GM19452 (cell line): Measurements from ENCODE around the gene LRRTM4.
"Not testable (repeated sequence)": the region's sequence is repeated elsewhere in the genome, so short reads cannot be mapped to it uniquely, and the experiment has no call there.

ENCODE experiments used
- ATAC-seq: cut with Tn5 transposase; IDR thresholded peaks from one replicate; pipeline ENCODE4 v1.9.1; 2021; ENCODE audit not compliant: unreplicated experiment

Gene LRRTM4

DNA sequence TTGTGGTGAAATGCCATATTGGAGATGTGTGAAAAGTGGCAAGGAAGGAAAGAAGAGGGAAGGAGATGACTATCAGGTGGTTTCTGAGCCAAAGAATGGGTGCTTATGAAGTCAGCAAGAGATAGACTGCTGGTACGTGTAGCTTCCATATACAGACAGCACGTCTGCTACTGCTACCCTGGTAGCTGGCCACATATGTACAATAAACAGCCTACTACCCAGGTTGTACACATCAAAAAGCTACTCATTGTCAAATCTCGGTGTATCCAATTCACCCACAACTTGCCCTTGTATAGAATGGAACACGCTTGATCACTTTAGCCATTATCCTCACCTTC is 761.8 kb downstream of the LRRTM4 start:
- no peak for ATAC-seq

DNA sequence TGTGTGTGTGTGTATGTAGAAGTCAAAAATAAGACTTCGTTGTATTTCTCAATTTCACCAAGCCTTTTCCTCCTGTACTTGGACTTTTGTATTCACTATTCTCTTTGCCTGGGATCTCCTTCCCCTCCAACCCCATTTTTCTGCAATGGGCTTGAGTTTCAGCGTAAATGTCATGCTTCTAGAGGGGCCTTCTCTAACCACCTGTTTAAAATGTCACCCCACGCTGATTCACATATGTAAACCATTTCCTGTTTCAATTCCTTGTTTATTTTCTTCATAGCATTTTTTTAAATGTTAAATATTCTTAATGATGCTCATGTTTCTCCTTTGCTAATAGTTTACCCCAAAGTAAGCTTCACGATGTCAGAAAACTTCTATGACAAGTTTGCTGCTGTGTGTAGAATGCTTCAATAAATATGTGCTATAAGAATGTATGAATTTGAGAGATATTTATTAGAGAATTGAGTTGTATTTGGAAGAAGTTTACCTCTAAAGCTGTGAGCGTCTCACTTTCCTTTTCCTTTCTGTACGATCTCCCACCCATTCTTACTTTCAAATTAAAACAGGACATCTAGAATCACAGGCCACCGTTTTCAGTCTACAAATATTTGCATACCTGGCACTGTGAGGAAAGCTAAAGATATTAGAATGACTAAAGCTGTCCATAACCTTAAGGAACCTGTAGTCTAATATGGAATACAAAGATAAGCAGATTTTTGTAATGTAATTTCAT is 762.4 kb downstream of the LRRTM4 start:
- no peak for ATAC-seq

- no peak for ATAC-seq
These were observed 769.7 kb downstream of the LRRTM4 start for GRCh38 chr2:76752506-76752905.

GRCh38 chr2:76749858-76750257 is 772.3 kb downstream of the LRRTM4 start:
- no peak for ATAC-seq

GRCh38 chr2:76748581-76749296 is 773.4 kb downstream of the LRRTM4 start:
- ATAC-seq: no peak

DNA sequence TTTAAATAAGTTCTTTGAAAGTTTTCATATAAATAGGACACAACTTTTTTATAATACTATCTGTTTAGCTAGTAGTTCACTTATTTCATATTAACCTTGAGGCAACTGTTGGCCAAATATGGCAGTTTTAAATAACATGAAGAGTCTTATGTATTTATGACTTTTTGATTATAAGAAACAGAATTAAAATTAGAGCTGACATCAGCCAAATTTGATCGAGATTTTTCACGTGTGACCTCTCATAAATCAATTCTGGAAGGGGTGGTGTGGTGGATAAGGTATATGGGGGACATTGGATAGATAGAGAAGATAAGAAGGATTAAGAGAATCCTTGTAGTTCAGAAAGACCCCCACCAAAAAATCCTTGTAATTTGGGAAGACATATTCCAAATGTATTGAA is 776.6 kb downstream of the LRRTM4 start:
- ATAC-seq: no peak

DNA sequence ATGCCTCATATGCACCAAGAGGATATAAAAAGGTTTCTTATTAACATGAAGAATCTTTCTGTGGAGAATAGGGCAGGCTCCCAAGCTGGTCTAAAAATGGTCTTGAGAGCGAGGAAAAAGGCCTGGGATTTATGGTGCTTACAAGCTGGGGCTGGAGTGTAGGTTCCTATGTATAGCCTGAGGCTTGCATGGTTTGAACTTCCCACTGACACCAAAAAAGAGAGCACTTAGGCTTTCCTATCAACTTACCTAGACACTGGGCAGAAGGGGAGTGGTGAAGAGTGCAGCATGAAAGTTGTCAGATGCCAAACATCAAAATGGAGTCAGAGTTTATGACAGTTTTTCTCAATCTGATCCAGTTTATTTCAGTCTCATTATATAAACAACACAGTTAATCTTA is 784.6 kb downstream of the LRRTM4 start:
- ATAC-seq: no peak

- ATAC-seq: no peak
These were observed 788.4 kb downstream of the LRRTM4 start for GRCh38 chr2:76733736-76734135.

GRCh38 chr2:76731157-76731556 is 791.0 kb downstream of the LRRTM4 start:
- no peak for ATAC-seq

- ATAC-seq: no peak
These were observed 792.2 kb downstream of the LRRTM4 start for GRCh38 chr2:76730021-76730420.

DNA sequence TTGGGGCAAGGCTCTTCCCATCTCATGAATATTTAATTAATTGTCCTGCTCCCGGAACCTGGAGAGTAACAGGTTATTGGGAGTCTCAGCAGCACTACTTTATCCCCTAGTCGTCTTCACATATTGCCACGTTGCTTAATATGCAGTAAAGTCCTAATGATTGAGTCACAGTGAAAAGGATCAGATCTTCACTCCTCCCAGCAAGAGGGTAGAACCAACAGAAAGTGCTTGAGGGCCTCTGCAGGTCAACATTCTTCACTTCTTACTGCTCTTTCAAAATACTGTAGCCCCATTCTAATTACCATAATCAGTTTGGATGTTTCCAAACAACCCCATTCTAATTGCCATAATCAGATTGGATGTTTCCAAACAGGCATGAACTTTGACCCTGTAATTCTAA is 801.0 kb downstream of the LRRTM4 start:
- no peak for ATAC-seq

DNA sequence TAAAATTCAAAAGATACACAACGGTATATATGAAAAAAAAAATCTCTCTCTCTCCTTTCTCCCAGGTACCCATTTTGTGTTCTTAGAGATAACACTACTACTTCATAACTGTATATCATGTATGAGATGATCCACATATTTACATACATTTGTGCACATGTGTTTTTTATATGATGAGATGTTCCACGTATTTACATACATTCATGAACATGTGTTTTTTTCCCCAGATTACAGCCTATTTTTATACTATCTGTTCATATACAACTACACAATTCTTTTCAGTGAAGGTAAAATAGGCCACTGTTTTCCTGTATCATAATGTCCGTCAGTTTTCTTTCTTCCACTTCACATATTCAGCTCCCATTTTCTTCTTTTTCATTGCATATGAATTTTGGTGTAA is 808.9 kb downstream of the LRRTM4 start:
- no peak for ATAC-seq

- ATAC-seq: no peak
These were observed 810.7 kb downstream of the LRRTM4 start for GRCh38 chr2:76711490-76711889.

- no peak for ATAC-seq
These were observed 821.3 kb downstream of the LRRTM4 start for GRCh38 chr2:76700894-76701293.

DNA sequence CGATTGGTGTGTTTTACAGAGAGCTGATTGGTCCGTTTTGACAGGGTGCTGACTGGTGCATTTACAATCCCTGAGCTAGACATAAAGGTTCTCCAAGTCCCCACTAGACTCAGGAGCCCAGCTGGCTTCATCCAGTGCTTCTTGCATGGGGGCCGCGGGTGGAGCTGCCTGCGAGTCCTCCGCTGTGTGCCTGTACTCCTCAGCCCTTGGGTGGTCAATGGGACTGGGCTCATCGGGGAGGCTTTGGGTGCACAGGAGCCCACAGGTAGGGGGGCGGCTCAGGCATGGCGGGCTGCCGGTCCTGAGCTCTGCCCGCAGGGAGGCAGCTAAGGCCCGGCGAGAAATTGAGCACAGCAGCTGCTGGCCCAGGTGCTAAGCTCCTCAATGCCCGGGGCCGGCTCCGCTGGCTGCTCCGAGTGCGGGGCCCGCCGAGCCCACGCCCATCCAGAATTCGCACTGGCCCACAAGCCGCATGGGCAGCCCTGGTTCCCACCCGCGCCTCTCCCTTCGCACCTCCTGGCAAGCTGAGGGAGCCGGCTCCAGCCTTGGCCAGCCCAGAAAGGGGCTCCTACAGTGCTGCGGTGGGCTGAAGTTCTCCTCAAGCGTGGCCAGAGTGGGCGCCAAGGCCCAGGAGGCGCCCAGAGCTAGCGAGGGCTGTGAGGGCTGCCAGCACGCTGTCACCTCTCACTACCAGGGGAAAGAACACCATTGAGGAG is 824.0 kb downstream of the LRRTM4 start:
- not testable (repeated sequence) for ATAC-seq
